RWPE1 (cell line): ENCODE data around the gene KCNC1.

Source experiments
- CTCF ChIA-PET: fragments of 350-600 bp; sonication (Branson Sonifier 250); formaldehyde crosslinking; extraction: SDS; loops from one replicate; lab custom pipeline; 2021; lab: Yijun Ruan, JAX
- POLR2A ChIA-PET: fragments of 400-600 bp; formaldehyde crosslinking; extraction: SDS; loops from one replicate; lab custom pipeline; 2020; ENCODE audit warnings: antibody characterized with exemption; ENCODE audit not compliant: low non-redundant PET; lab: Yijun Ruan, JAX
- DNase-seq: peaks from one replicate; pipeline ENCODE4 v3.0.0; 2012; ENCODE audit warnings: low spot score
- H3K27ac ChIP-seq: fragments of 450-650 bp; 2 replicates; pipeline ENCODE4 v1.5.1; 2017
- TF ChIP-seq, protein P1 (sequence below): fragments of 450-650 bp; conservative IDR thresholded peaks from 2 replicates; pipeline ENCODE4 v1.5.1; 2017; ENCODE audit warnings: low read depth, mild to moderate bottlenecking

KCNC1 gene

DNA sequence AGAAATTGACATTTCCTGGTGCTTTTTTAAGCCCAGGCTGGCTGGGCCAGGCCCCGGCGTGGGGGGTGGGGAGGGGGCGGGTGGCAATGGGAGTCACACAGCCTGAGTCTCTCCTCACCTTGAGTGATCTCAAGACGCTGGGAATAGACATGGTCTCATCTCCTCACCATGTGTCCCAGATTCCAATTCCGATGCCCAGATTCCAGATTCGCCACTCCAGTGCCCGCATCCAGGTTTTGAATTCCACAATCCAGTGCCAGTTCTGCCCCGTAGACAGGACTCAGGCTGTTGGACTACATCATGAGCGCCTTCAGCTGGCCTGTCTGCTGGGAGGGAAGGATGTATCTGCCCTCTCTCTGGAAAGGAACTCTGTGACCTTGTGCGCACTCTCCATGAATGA, 19.1 kb downstream of the KCNC1 start:
- CTCF ChIA-PET: interaction anchor here (1.8 kb wide), 1 partner anchor 225 kb away, joined by 5 read pairs; no protein-coding TSS in a partner anchor

DNA sequence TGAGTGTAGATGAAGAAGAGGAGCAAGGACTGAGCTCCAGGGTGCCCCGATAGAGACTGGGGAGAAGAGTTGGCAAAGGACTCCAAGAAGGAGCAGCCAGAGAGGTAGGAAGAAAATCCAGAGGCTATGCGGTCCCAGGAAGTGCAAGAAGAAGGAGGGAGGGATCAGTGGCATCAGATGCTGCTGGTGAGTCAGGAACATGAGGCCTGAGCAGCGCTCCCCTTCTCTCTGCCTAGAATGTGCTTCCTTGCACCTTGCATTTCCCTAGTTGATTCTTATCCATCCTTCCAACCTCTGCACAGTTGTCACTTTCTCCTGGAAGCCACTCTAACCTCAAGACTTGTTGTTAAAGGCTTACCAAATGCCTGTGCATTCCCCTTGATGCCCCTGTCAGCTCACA, 21.3 kb downstream of the KCNC1 start:
- TF ChIP-seq, protein P1, sequence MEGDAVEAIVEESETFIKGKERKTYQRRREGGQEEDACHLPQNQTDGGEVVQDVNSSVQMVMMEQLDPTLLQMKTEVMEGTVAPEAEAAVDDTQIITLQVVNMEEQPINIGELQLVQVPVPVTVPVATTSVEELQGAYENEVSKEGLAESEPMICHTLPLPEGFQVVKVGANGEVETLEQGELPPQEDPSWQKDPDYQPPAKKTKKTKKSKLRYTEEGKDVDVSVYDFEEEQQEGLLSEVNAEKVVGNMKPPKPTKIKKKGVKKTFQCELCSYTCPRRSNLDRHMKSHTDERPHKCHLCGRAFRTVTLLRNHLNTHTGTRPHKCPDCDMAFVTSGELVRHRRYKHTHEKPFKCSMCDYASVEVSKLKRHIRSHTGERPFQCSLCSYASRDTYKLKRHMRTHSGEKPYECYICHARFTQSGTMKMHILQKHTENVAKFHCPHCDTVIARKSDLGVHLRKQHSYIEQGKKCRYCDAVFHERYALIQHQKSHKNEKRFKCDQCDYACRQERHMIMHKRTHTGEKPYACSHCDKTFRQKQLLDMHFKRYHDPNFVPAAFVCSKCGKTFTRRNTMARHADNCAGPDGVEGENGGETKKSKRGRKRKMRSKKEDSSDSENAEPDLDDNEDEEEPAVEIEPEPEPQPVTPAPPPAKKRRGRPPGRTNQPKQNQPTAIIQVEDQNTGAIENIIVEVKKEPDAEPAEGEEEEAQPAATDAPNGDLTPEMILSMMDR: no peak
- no peak for DNase-seq
- no peak overlapping the region for H3K27ac ChIP-seq
- POLR2A ChIA-PET: no interaction called here
- CTCF ChIA-PET: no interaction called here

More for the DNA sequence above, 19.1 kb downstream of the KCNC1 start:
- H3K27ac ChIP-seq: no peak overlapping the region
- POLR2A ChIA-PET: no interaction called here
- no peak for DNase-seq
- TF ChIP-seq, protein P1: no peak

DNA sequence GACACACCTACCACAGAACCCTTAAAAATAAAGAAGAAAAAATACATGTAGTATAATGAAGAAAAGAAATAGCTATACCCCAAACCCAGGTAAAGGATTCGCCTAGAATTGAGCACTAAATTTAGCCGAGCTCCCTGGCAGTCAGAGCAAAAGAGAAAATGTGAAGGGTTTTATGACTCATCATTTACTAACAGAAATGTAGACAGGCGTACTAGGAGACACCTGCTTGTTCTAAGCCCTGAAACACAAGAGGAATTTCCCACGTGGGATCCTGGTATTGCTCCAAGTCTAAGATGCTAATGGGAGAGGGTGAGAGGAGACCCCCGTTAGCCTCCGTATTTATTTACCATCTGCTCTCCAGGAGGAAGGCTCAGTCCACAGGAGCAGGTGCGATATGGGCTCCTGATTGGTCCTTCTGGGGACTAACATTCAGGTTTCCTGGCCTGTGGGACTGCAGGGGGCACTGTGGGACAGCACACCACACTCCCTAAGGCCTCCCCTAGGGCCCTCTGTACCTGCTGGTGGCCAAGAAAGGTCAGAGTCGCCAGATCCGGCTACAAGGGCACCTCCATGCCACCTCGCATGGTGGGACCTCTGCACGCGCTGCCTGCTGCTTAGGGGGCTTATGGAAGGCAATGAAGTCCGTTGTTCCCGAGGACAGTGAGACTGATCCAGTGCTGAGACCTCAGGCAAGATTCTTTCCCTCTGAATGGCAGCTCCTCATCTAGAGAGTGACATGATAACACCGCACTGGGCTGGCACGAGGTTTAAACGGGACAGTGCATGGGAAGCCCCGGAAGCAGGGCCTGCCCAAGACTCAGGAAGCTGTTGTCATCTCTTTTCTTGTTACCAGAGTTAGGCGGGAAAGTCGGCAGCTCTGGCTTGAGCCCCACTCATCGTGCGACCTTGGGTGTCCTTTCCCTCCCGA, 25.8 kb downstream of the KCNC1 start:
- POLR2A ChIA-PET: no interaction called here
- H3K27ac ChIP-seq: no peak overlapping the region
- DNase-seq: peak; percentile 31
- CTCF ChIA-PET: interaction anchor here (0.7 to 0.8 kb wide), 2 partner anchors 212 to 218 kb away, joined by 3 to 5 read pairs; no protein-coding TSS in a partner anchor
- TF ChIP-seq, protein P1: peak; percentile 16; the same call in 1 of the 2 replicates

DNA sequence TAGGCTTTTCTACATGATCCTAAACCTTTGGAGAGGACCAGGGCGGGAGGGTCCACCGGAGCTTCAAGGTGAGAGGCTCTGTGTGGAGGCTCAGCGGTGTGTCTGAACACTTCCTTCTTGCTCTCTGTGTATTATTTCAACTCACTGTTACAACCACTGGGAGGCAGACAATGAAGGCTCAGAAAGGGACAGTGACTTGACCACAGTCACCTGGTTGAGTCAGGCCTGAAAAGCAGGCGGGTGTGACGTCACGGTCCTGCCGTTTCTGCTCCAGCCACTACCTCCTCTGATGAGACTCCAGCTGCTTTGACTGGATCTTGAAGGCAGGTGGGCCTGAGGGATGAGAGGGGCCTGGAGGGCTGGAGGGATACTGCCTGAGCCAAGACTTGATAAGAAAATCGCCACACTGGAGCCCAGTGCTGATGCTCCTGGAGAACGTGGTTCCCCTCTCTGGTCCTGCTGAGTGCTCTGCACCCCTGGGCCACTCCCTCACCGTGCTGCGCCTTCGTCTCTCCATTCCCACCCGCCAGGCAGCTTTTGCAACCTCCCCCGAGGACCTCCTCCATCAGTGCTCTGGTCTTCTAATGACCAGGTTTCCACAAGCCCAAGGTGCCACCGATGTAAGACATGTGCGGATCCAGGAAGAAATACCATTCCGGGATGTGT, 27.9 kb downstream of the KCNC1 start:
- no peak overlapping the region for H3K27ac ChIP-seq
- CTCF ChIA-PET: interaction anchor here (0.6 to 1.4 kb wide), 2 partner anchors 21 to 210 kb away, joined by 3 read pairs; no protein-coding TSS in a partner anchor
- POLR2A ChIA-PET: no interaction called here
- TF ChIP-seq, protein P1: no peak
- no peak for DNase-seq

DNA sequence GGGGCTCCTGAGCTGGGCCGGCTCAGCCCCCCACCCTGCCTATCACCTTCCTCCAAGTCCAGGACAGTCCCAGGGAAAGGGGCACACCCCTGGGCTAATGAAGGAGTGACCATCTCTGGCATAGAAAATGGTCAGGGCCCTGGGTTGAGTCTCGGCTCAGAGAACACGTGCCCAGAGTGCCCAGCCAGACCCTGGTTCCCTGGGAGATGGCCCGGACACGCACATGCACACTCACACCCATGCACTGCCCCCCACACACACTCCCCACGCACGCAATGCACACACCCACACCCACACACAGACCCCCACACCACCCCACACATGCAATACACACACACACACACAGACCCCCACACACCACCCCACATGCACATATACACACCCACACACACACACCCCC, 28.7 kb downstream of the KCNC1 start:
- TF ChIP-seq, protein P1: no peak
- no peak overlapping the region for H3K27ac ChIP-seq
- POLR2A ChIA-PET: no interaction called here
- DNase-seq: no peak
- CTCF ChIA-PET: no interaction called here

DNA sequence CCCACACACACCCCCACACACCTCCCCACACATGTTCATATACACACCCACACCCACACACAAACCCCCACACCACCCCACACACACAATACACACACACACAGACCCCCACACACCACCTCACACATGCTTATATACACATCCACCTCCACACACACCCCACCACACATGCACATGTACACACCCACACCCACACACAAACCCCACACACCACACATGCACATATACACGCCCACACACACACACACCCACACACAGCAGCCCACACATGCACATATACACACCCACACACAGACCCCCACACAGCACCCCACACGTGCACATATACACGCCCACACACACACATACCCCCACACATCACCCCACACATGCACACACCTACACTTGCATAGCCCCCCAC, 29.1 kb downstream of the KCNC1 start:
- DNase-seq: no peak
- POLR2A ChIA-PET: no interaction called here
- no peak overlapping the region for H3K27ac ChIP-seq
- TF ChIP-seq, protein P1: no peak
- CTCF ChIA-PET: no interaction called here
